Osteocyte (in vitro differentiated cells): Measurements from ENCODE around the gene DHX30. TPM values are rescaled to one million over a fixed set of nuclear protein-coding genes. Genes with fewer than 3 reads are reported as not detected.

ENCODE experiments used
- DNase-seq: peaks from one replicate; pipeline ENCODE4 v3.0.0; 2021; ENCODE audit warnings: mixed read lengths; ENCODE audit not compliant: unreplicated experiment; ENCODE audit errors: extremely low spot score
- H3K27ac Mint-ChIP-seq: one replicate; pipeline ENCODE4 v1.8.0; 2021; ENCODE audit warnings: mild to moderate bottlenecking, mixed read lengths; ENCODE audit not compliant: unreplicated experiment
- H3K27me3 Mint-ChIP-seq: one replicate; pipeline ENCODE4 v1.8.0; 2021; ENCODE audit warnings: mixed read lengths; ENCODE audit not compliant: unreplicated experiment
- H3K36me3 Mint-ChIP-seq: one replicate; pipeline ENCODE4 v1.8.0; 2021; ENCODE audit warnings: mixed read lengths; ENCODE audit not compliant: unreplicated experiment
- H3K4me1 Mint-ChIP-seq: one replicate; pipeline ENCODE4 v1.8.0; 2021; ENCODE audit warnings: mixed read lengths; ENCODE audit not compliant: unreplicated experiment
- H3K4me3 Mint-ChIP-seq: one replicate; pipeline ENCODE4 v1.8.0; 2021; ENCODE audit warnings: mild to moderate bottlenecking, moderate library complexity, mixed read lengths; ENCODE audit not compliant: unreplicated experiment
- H3K9me3 Mint-ChIP-seq: one replicate; pipeline ENCODE4 v1.8.0; 2021; ENCODE audit warnings: mixed read lengths; ENCODE audit not compliant: unreplicated experiment
- total RNA-seq: library from RNA; stranded (reverse); gene quantifications from 2 replicates; pipeline ENCODE4 v1.2.1, GENCODE V29; 2021
- TF ChIP-seq, protein P1 (sequence below): fragments of 200-600 bp; sonication (generic); IDR thresholded peaks from 2 replicates; pipeline ENCODE4 v1.5.0; 2021; ENCODE audit warnings: antibody characterized with exemption, mild to moderate bottlenecking, moderate library complexity

DHX30 gene
- total RNA-seq, 1 donor from 2014 or later = 78.9 TPM

DNA sequence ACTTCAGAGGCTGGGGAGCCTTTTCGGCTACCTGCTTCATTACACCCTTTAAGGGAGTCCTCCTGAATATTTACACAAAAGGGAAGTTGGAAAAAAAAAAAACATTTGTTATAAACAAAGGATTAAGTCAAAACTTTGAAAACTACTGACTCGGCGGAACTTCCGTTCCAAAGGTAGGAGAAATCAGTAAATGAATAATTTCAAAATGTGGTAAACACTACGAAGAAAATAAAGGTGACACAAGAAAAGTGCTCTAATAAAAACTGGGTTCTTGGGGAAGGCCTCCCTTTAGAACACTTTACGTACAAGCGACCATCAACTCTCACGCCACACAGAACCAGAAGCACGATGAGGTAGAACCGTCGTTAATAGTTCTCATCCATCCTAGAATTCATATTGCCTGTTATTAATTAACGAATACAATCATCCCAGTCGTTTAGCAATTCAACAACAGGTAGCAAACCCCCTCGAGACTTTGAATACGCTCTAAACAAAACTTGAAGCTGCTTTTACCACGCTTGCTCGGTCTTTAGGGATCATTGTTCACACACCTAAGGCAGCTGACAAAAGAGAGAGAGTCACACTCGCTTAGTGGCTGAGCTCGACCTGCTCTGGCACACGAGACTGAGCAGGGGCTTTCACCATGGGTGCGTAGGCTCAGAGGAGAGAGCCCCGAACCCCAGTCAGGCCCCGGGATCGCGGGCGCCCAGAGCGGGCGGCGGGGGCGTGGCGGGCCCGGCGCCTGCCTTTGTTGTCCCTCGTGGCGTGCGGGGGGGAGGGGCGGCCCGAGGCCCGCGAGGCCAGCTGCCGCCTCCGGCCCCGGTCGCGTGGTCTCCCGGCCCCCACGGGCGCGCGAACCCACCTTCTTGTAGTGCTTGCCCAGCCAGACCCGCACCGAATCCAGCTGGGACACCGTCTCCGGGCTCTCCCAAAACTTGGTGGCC, 21.9 kb upstream of the DHX30 start:
- Mint-ChIP-seq H3K4me3 (peak overlapping the region; percentile 95), H3K9me3 (no peaks in the 10 kb centered on the region), H3K36me3 (no peaks in the 10 kb centered on the region), H3K27ac (peak overlapping the region; percentile 94), H3K4me1 (peaks cover 21% of the 10 kb centered on the region), H3K27me3 (no peaks in the 10 kb centered on the region)
- peak; percentile 87 for DNase-seq
- TF ChIP-seq, protein P1, sequence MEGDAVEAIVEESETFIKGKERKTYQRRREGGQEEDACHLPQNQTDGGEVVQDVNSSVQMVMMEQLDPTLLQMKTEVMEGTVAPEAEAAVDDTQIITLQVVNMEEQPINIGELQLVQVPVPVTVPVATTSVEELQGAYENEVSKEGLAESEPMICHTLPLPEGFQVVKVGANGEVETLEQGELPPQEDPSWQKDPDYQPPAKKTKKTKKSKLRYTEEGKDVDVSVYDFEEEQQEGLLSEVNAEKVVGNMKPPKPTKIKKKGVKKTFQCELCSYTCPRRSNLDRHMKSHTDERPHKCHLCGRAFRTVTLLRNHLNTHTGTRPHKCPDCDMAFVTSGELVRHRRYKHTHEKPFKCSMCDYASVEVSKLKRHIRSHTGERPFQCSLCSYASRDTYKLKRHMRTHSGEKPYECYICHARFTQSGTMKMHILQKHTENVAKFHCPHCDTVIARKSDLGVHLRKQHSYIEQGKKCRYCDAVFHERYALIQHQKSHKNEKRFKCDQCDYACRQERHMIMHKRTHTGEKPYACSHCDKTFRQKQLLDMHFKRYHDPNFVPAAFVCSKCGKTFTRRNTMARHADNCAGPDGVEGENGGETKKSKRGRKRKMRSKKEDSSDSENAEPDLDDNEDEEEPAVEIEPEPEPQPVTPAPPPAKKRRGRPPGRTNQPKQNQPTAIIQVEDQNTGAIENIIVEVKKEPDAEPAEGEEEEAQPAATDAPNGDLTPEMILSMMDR = no peak

DNA sequence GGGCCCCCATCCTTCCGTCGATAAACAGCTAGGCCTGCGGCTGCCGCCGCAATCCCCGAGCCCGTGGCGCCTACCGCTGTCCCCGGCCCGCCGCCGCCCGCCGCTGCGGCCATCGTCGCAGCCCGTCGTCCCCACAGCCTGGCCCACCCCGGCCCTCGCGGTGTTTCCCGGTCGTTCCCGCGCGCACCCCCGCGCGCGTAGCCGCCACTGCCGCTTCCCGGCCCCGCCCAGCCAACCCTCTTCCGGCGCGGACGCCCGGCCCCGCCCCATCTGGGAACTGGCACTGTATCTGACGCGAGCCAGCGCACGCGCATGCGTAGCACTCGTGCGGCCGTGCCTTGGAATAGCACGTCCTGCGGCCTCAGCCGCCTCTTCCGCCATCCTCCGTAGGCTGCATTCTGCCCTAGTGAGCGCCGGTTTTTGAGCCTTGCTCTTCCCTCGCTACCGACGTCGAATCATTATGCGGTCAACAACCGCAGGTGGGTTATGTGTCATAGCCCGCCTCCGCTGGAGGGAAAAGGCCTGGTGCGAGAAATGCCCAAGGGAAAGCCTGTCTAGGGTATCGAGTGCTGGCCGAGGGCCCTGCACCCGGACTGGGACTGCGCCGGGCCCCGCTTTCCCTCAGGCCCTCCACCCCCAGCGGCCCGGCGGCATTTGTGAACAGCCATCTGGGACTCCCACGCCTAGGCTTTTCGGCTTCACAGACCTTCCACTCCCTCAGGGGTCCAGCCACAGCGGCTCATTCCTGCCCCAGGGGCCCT, 21.1 kb upstream of the DHX30 start, which contains the start of gene SMARCC1:
Gene SMARCC1, minus strand, starts transcription at position 209 of the 761 bp plus-strand sequence. Its CDS starts 96 bp downstream, at position 113.
- peak within 1 kb of the TSS; percentile 98 for H3K27ac Mint-ChIP-seq
- no peaks in the 10 kb centered on the region for H3K27me3 Mint-ChIP-seq
- TF ChIP-seq, protein P1 = no peak
- H3K9me3 Mint-ChIP-seq = no peaks in the 10 kb centered on the region
- peaks cover 21% of the 10 kb centered on the region for H3K4me1 Mint-ChIP-seq
- DNase-seq = peak; percentile 100
- no peaks in the 10 kb centered on the region for H3K36me3 Mint-ChIP-seq
- peak within 1 kb of the TSS; percentile 95 for H3K4me3 Mint-ChIP-seq

GRCh38 chr3:47782446-47783308, 20.3 kb upstream of the DHX30 start:
- Mint-ChIP-seq H3K27me3 (no peaks in the 10 kb centered on the region), H3K4me1 (peaks cover 21% of the 10 kb centered on the region), H3K9me3 (no peaks in the 10 kb centered on the region), H3K36me3 (no peaks in the 10 kb centered on the region), H3K27ac (peak overlapping the region; percentile 98), H3K4me3 (peak overlapping the region; percentile 95)
- no peak for DNase-seq
- TF ChIP-seq, protein P1 = no peak

- H3K27ac Mint-ChIP-seq = no peak overlapping the region
- H3K27me3 Mint-ChIP-seq = no peaks in the 10 kb centered on the region
- no peak for DNase-seq
- no peaks in the 10 kb centered on the region for H3K36me3 Mint-ChIP-seq
- H3K4me1 Mint-ChIP-seq = peaks cover 23% of the 10 kb centered on the region
- H3K9me3 Mint-ChIP-seq = no peaks in the 10 kb centered on the region
- H3K4me3 Mint-ChIP-seq = no peak overlapping the region
- TF ChIP-seq, protein P1 = no peak
Observed at GRCh38 chr3:47783673-47784072, 19.3 kb upstream of the DHX30 start.
